Measurements from ENCODE around the gene EDN2.

DNA sequence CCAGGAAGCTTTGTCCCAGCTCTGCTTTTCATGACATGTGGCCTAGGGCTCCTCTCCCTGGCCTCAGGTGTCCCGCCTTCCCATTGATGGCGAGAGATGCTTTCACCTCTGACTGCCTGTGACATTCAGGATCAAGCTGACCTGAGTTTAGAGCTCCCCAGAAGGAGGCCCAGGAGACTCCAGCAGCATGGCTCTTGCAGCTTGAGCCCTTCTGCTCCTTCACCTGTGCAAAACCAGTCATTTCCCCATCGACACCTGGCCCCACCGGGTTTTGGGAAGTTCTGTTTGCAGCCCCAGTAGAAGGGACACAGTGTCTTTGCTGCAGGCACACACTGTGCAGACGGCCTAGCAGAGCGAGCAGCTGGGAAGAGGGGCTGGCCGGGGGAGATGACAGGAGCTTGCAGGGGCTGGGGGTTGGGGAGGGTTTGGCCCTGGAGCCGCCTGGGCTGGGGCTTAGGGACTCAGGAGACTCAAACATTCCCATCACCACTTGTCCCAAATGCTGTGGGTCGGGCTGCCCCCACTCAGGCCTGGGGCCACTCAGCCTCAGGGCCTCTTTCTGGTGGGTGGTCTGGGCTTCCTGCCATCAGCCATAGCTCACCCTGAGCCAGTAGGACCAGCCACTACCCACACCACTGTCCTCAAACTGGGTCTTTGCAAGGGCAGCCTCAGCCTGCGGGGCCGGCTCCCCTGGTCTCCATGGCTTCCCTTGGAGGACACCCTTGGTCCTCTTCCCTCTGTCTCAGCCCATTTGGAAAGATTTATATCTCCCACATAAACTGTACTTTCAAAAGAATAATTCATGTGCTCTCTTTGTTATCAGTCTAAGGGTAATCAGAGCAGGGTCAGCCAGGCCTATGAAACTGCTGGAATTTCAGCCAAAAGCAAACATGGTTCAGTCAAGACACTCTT lies 3.8 kb upstream of the EDN2 start:
- TF ChIP-seq, protein P1, sequence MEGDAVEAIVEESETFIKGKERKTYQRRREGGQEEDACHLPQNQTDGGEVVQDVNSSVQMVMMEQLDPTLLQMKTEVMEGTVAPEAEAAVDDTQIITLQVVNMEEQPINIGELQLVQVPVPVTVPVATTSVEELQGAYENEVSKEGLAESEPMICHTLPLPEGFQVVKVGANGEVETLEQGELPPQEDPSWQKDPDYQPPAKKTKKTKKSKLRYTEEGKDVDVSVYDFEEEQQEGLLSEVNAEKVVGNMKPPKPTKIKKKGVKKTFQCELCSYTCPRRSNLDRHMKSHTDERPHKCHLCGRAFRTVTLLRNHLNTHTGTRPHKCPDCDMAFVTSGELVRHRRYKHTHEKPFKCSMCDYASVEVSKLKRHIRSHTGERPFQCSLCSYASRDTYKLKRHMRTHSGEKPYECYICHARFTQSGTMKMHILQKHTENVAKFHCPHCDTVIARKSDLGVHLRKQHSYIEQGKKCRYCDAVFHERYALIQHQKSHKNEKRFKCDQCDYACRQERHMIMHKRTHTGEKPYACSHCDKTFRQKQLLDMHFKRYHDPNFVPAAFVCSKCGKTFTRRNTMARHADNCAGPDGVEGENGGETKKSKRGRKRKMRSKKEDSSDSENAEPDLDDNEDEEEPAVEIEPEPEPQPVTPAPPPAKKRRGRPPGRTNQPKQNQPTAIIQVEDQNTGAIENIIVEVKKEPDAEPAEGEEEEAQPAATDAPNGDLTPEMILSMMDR (IDR thresholded peaks at IDR 0.05): no peak
- TF ChIP-seq POLR2A (IDR thresholded peaks at IDR 0.05) (no peak), POLR2AphosphoS5 (IDR thresholded peaks at IDR 0.05) (no peak), EP300 (IDR thresholded peaks at IDR 0.05) (no peak)

Measured in suprapubic skin (tissue), 4 donors.